Endothelial cell of umbilical vein (primary cell): ENCODE results near the gene ARL8B. TPM values are rescaled to one million over a fixed set of nuclear protein-coding genes. Genes with fewer than 3 reads are reported as not detected.

Experiments used
- BruUV-seq: library from RNA; stranded (reverse); fragments of 400-500 nt; replicated peaks from 2 replicates; lab custom pipeline; 2021; lab: Mats Ljungman, UMichigan
- CTCF ChIA-PET: fragments of 300-600, 350-600 bp; sonication (Branson Sonifier 250); formaldehyde crosslinking; loops from one replicate; lab custom pipeline; 2021; ENCODE audit warnings: antibody characterized with exemption, inconsistent platforms; lab: Charles Lee
- POLR2A ChIA-PET: fragments of 300-600, 350-600 bp; sonication (Branson Sonifier 250); formaldehyde crosslinking; loops from one replicate; lab custom pipeline; 2021; ENCODE audit warnings: antibody characterized with exemption, inconsistent platforms; lab: Charles Lee
- DNase-seq: peaks from one replicate; pipeline ENCODE4 v3.0.0-alpha.2; 2011; ENCODE audit warnings: low read depth, low spot score
- FAIRE-seq: peaks from 2 replicates; lab custom pipeline; 2011; peaks lifted over from hg19 to GRCh38; lab: Jason Lieb, UNC
- H2AFZ ChIP-seq: 2 replicates; pipeline ENCODE4 v1.6.0; 2012; ENCODE audit warnings: low read depth, low read length, control low read depth, inconsistent platforms
- H3K27ac ChIP-seq: 2 replicates; pipeline ENCODE4 v1.5.1; 2011; ENCODE audit warnings: low read depth, mild to moderate bottlenecking, control low read depth, low read length, moderate library complexity; ENCODE audit not compliant: insufficient read depth
- H3K27me3 ChIP-seq, 2 experiments: 2 replicates each; pipeline versions ENCODE4 v1.6.0 to v1.6.1; 2011; ENCODE audit warnings: low read length in 2 of 2, mixed read lengths in 1 of 2; ENCODE audit not compliant: control insufficient read depth in 2 of 2, insufficient read depth in 2 of 2
- H3K36me3 ChIP-seq, 2 experiments: 2 replicates in 1 of 2; 3 replicates in 1 of 2; pipeline ENCODE4 v1.5.1; 2011; ENCODE audit warnings: low read length in 2 of 2, mild to moderate bottlenecking in 1 of 2, moderate library complexity in 1 of 2; ENCODE audit not compliant: control insufficient read depth in 2 of 2, insufficient read depth in 2 of 2; ENCODE audit errors: extremely low read depth in 1 of 2
- H3K4me1 ChIP-seq: 3 replicates; pipeline ENCODE4 v1.5.1; 2011; ENCODE audit warnings: mild to moderate bottlenecking, low read length; ENCODE audit not compliant: control insufficient read depth, insufficient read depth; ENCODE audit errors: extremely low read depth
- H3K4me2 ChIP-seq: 2 replicates; pipeline ENCODE4 v1.6.1; 2011; ENCODE audit warnings: low read length, control low read depth, mixed read lengths; ENCODE audit not compliant: insufficient read depth
- H3K4me3 ChIP-seq, 3 experiments: fragments of 200-600 bp in 1 of 3; sonication (generic), shearing (Covaris generic) in 1 of 3; replicated peaks in 1 of 3; 2 replicates each; pipeline ENCODE4 v1.5.1; 2011 to 2016; ENCODE audit warnings: control low read depth in 3 of 3, low read length in 3 of 3, mild to moderate bottlenecking in 2 of 3, inconsistent platforms in 1 of 3, low read depth in 1 of 3, moderate library complexity in 1 of 3; ENCODE audit not compliant: insufficient read depth in 1 of 3
- H3K79me2 ChIP-seq: 2 replicates; pipeline ENCODE4 v1.6.0; 2012; ENCODE audit warnings: low read length, inconsistent platforms; ENCODE audit not compliant: control insufficient read depth, insufficient read depth
- H3K9ac ChIP-seq: replicated peaks from 2 replicates; pipeline ENCODE3; 2011; ENCODE audit warnings: low read length, control low read depth; ENCODE audit not compliant: insufficient read depth; ENCODE audit errors: extremely low read depth
- H3K9me1 ChIP-seq: replicated peaks from 3 replicates; pipeline ENCODE4 v1.6.0; 2011; ENCODE audit warnings: mild to moderate bottlenecking, low read length; ENCODE audit not compliant: control insufficient read depth, insufficient read depth; ENCODE audit errors: extremely low read depth
- H3K9me3 ChIP-seq: replicated peaks from 2 replicates; pipeline ENCODE4 v1.5.1; 2012; ENCODE audit warnings: low read length, inconsistent platforms; ENCODE audit not compliant: control insufficient read depth, insufficient read depth
- H4K20me1 ChIP-seq: replicated peaks from 2 replicates; pipeline ENCODE3; 2011; ENCODE audit warnings: mild to moderate bottlenecking, low read length; ENCODE audit not compliant: control insufficient read depth, insufficient read depth; ENCODE audit errors: extremely low read depth
- CTCF ChIP-seq, 2 donors: IDR thresholded peaks; 1 replicate in 1 of 2; 2 replicates in 1 of 2; pipeline ENCODE4 v1.5.1; 2011; ENCODE audit warnings: low read length in 2 of 2, mild to moderate bottlenecking in 2 of 2, moderate library complexity in 2 of 2, control low read depth in 1 of 2, inconsistent platforms in 1 of 2, low read depth in 1 of 2; ENCODE audit not compliant: insufficient read depth in 1 of 2; ENCODE audit errors: extremely low read depth in 1 of 2
- EZH2 ChIP-seq: IDR thresholded peaks from 2 replicates; pipeline ENCODE4 v1.6.1; 2012; ENCODE audit warnings: borderline replicate concordance, low read depth, mild to moderate bottlenecking, moderate library complexity, low read length, inconsistent platforms; ENCODE audit not compliant: severe bottlenecking
- FOS ChIP-seq: IDR thresholded peaks from 2 replicates; pipeline ENCODE4 v1.6.1; 2011; ENCODE audit warnings: mild to moderate bottlenecking, low read length, moderate library complexity, borderline replicate concordance; ENCODE audit not compliant: insufficient read depth
- GATA2 ChIP-seq: IDR thresholded peaks from 2 replicates; pipeline ENCODE4 v1.7.0; 2011; ENCODE audit warnings: low read depth, mild to moderate bottlenecking, moderate library complexity, mixed read lengths, low read length; ENCODE audit not compliant: insufficient read length, insufficient read depth
- JUN ChIP-seq: IDR thresholded peaks from 2 replicates; pipeline ENCODE4 v1.6.1; 2011; ENCODE audit warnings: borderline replicate concordance, low read depth; ENCODE audit not compliant: insufficient read length, insufficient read depth
- MYC ChIP-seq: IDR thresholded peaks from one replicate; pipeline ENCODE4 v1.6.1; 2011; ENCODE audit warnings: mild to moderate bottlenecking, low read depth, low read length
- POLR2A ChIP-seq: IDR thresholded peaks from 2 replicates; pipeline ENCODE4 v1.6.1; 2012; ENCODE audit warnings: low read depth, mild to moderate bottlenecking, control low read depth, low read length
- POLR2AphosphoS5 ChIP-seq: IDR thresholded peaks from 2 replicates; pipeline ENCODE4 v1.6.1; 2012; ENCODE audit warnings: low read depth, mild to moderate bottlenecking, control low read depth, low read length, moderate library complexity; ENCODE audit not compliant: insufficient read depth
- dilution Hi-C: fragments of 300-500 bp; cut with MboI; formaldehyde crosslinking; loops from one replicate; pipeline ENCODE4 v1.15.0; 2019; ENCODE audit warnings: low sequenced_read_pairs; ENCODE audit not compliant: extremely low pct_ligation_motif_present
- intact Hi-C: fragments of 100-400 bp; cut with micrococcal nuclease; formaldehyde crosslinking; loops from one replicate; pipeline ENCODE4 v1.10.0; 2022
- polyA plus RNA-seq, 4 experiments: library from polyadenylated mRNA; depleted of rRNA in 3 of 4; stranded (reverse) in 3 of 4; unstranded in 1 of 4; fragments of >200 nt; gene quantifications; 2 replicates each; pipeline versions ENCODE4 v1.2.1 to v1.2.3, GENCODE V29; 2011 to 2012; ENCODE audit warnings: missing spikeins in 1 of 4
- total RNA-seq: library from RNA; stranded (reverse); gene quantifications from 2 replicates; pipeline ENCODE4 v1.2.3, GENCODE V29; 2021
- TF ChIP-seq, protein P1 (sequence below): IDR thresholded peaks from 2 replicates; pipeline ENCODE4 v1.6.1; 2011; ENCODE audit not compliant: insufficient read depth, insufficient read length

The ARL8B gene
- total and polyA plus RNA-seq, 2 donors (not counting 3 experiments of a cell fraction or from before 2014, with no cell fraction given) = 32.1 to 58.2 TPM

GRCh38 chr3:5198313-5198677 is 76.2 kb downstream of the ARL8B start:
- POLR2A ChIA-PET = no interaction called here
- TF ChIP-seq GATA2 (no peak), MYC (no peak)
- Histone ChIP-seq H3K4me1 (peaks cover 38% of the 10 kb centered on the region), H3K79me2 (peaks cover 39% of the 10 kb centered on the region), H2AFZ (no peak overlapping the region), H3K36me3 (peaks cover 15 to 25% of the 10 kb centered on the region in 2 experiments), H3K27ac (no peak overlapping the region), H3K9me1 (no peaks in the 10 kb centered on the region), H4K20me1 (no peaks in the 10 kb centered on the region), H3K4me2 (no peak overlapping the region), H3K27me3 (no peaks in the 10 kb centered on the region), H3K4me3 (no peak overlapping the region), H3K9ac (no peak overlapping the region), H3K9me3 (no peaks in the 10 kb centered on the region)
- CTCF ChIA-PET = interaction anchor here (1.4 to 3.0 kb wide), 2 partner anchors 67 to 487 kb away, joined by 3 to 12 read pairs; no protein-coding TSS in a partner anchor
- no peak for DNase-seq
- dilution Hi-C loops = no loop called here
- no peak for FAIRE-seq
- no TSS peak for BruUV-seq
- intact Hi-C loops = no loop called here

- CTCF ChIA-PET = interaction anchor here (1.5 to 3.0 kb wide), 2 partner anchors 14 to 488 kb away, joined by 3 to 12 read pairs; no protein-coding TSS in a partner anchor
- FAIRE-seq = no peak
- POLR2A ChIA-PET = no interaction called here
- intact Hi-C loops (no loop called here), dilution Hi-C loops (no loop called here)
- Histone ChIP-seq H3K79me2 (peaks cover 35% of the 10 kb centered on the region), H3K4me2 (no peak overlapping the region), H3K9ac (no peak overlapping the region), H3K4me3 (no peak overlapping the region), H3K4me1 (peaks cover 33% of the 10 kb centered on the region), H3K27me3 (no peaks in the 10 kb centered on the region), H3K9me1 (no peaks in the 10 kb centered on the region), H3K27ac (no peak overlapping the region), H3K36me3 (peaks cover 18 to 27% of the 10 kb centered on the region in 2 experiments), H3K9me3 (no peaks in the 10 kb centered on the region), H4K20me1 (no peaks in the 10 kb centered on the region), H2AFZ (no peak overlapping the region)
- DNase-seq = no peak
- TF ChIP-seq JUN (no peak), EZH2 (no peak), FOS (no peak), MYC (no peak), GATA2 (no peak), POLR2AphosphoS5 (no peak), CTCF (IDR thresholded peaks at IDR 0.05; ENCODE audit: extremely low read depth in 1 of 2, insufficient read depth in 1 of 2, low read depth in 1 of 2, low read length in 2 of 2) (no peak), POLR2A (no peak)
- TF ChIP-seq, protein P1, sequence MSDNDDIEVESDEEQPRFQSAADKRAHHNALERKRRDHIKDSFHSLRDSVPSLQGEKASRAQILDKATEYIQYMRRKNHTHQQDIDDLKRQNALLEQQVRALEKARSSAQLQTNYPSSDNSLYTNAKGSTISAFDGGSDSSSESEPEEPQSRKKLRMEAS = no peak
- no TSS peak for BruUV-seq
Measured at GRCh38 chr3:5198986-5199731, 77.1 kb downstream of the ARL8B start.
